ENCODE results near the gene ARHGAP8.
"Not testable (repeated sequence)": the region's sequence is repeated elsewhere in the genome, so short reads cannot be mapped to it uniquely, and the experiment has no call there.

Gene ARHGAP8

DNA sequence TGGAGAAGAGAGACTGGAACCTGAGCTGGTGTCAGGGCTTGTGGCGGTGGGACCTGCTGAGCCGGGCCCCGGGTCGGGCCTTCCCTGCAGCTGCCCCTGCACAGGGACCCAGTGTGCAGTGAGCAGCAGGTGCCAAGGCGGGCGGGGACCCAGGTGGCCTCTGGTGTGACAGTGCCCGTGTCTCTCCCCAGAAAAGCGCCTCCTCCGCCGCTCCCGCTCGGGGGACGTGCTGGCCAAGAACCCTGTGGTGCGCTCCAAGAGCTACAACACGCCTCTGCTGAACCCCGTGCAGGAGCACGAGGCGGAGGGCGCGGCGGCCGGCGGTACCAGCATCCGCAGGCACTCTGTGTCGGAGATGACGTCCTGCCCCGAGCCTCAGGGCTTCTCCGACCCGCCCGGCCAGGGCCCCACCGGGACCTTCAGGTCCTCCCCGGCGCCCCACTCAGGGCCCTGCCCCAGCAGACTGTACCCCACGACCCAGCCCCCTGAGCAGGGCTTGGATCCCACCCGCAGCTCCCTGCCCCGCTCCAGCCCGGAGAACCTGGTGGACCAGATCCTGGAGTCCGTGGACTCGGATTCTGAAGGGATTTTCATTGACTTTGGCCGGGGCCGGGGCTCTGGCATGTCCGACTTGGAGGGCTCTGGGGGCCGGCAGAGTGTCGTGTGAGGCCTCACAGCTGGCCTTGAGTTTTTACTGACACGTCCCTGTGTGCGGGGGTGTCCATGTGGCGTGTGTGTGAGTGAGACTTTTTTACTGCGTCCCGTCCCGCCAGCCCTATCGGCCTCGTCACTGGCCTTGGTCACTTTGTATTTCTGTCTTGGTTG is 15.6 kb upstream of the ARHGAP8 start:
- no peak overlapping the region for H3K4me3 ChIP-seq (ENCODE audit: low read depth, low read length)
- DNase-seq (ENCODE audit: low read depth): no peak

DNA sequence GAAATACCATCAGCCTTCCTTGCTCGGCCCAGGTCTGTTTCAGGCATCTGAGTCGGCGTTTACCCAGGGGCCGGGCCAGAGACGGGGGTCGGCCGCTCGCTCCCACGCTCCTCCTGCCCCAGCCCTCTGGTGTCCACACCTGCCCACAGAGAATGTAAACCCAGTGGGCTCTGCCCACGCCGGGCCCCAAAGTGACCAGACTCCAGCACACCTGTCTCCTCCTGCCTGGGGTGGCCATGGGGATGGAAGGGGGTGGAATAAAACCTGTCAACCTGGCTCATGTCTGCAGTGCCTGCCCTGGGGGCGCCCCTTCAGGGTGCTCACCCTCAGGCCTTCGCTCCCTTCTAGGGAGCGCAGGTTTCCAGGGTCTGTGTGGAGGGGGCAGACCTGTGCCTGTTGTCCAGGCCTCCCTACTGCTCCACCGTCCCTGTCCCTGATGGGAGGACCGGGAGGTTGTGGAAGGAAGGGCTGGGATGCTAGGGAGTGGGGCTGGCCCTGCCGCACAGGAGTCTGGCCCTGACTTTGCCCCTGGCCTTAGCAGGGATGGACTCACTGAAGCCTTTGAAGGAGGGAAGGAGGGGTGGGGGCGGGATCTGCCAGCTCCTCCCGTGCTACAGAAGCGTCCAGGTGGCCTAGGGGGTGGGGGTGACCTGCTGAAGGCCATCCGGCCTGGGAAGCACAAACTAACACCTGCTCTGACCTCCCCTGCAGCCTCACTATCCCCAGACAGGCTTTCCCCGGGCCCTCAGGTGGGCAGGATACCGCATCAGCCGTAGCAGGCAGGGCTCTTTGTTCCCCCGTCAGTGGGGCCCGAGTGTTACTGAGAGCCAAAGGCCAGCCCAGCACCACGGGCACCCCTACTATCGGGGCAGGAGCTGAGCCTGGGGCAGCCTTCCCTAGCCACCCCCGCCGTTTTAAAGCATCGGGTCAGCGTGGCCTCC is 14.7 kb upstream of the ARHGAP8 start:
- no peak overlapping the region for H3K4me3 ChIP-seq (ENCODE audit: low read depth, low read length)

DNA sequence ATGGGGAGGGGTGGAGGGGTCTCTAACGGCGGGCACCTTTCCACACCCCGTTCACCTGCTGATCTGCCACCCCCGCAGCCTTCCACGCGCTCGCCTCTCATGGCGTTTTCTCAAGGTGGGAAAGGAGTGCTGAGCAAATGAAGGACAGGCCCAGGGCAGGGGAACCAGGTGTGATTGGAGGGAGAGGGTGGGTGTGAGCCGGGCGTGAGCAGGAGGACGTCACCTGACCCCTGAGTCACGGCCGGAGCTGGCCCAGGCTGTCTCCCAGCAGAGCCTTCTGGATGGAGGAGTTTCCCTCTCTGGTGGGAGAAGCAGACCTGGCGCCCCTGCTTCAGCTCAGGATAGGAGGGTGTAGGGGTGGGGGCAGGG is 14.0 kb upstream of the ARHGAP8 start:
- H3K4me3 ChIP-seq (ENCODE audit: low read depth, low read length): no peak overlapping the region
- DNase-seq (ENCODE audit: low read depth): no peak

More for the DNA sequence above, 14.7 kb upstream of the ARHGAP8 start:
- no peak for DNase-seq (ENCODE audit: low read depth)

DNA sequence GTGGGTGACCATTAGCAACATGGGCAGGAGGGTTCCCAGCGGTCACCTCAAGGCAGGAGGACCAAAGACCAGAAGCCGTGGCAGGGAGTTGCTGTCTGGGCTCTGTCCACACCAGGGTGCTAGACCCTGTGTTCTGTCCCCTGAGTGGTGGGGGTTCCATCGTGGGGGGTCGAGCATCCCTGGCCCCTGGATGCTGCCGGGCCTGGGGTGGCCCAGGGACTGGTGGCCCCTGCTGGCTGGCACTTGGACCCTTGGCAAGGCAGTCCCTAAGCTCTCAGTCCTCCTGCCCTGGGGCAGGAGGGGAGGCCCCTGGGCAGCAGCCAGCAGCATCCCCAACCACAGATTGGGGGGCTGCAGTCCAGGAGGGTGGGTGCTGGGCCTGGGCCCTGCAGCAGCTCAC is 13.4 kb upstream of the ARHGAP8 start:
- H3K4me3 ChIP-seq (ENCODE audit: low read depth, low read length): no peak overlapping the region
- DNase-seq (ENCODE audit: low read depth): no peak

DNA sequence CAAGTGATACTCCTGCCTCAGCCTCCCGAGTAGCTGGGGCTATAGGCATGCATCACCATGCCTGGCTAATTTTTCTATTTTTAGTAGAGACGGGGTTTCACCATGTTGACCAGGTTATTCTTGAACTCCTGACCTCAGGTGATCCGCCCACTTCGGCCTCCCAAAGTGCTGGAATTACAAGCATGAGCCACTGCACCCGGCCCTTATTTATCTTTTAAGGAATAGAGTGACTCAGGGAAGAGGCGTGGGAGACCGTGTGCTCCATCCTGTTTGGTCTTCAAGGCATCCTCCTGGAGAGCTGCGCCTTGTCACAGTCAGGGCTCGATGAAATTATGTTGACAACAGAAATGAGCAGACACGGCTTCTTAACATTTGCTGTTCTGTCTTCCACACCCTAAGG is 12.7 kb upstream of the ARHGAP8 start:
- DNase-seq (ENCODE audit: low read depth); H3K4me3 ChIP-seq (ENCODE audit: low read depth, low read length): not testable (repeated sequence)

DNA sequence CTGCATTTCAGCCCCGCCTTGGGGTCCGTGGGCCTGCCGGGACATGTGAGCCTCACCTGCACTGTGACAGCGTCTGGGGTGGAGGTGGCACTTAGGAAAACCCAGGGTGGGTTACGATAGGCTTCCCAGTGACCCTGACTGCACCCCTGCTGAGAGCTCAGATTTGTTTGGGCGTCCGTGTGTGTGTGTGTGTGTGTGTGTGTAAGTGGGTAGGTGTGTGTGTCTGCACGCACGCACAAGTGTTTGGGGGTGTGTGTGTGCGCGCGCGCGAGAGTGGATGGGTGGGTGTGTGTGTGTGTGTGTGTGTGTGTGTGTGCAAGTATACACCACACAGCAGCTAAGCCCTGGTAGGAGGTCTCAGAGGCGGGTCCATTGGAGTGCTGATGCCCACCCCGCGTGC is 12.1 kb upstream of the ARHGAP8 start:
- DNase-seq (ENCODE audit: low read depth): no peak
- H3K4me3 ChIP-seq (ENCODE audit: low read depth, low read length): no peak overlapping the region

DNA sequence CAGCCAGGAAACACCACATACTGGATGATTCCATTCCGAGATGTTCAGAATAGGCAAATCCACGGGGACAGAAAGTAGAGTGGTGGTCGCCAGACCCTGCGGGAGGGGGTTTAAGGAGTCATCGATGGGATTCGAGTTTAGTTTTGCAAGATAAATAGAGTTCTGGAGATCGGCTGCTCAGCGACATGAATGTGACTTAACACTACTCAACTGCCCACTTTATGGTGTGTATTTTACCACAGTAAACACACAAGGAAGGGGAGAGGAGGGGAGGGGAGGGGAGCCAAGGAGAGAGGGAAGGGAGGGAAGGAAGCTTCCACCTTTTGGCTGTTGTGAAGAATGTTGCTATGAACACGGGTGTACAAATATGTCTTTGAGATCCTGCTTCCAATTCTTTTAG is 10.4 kb upstream of the ARHGAP8 start:
- DNase-seq (ENCODE audit: low read depth): no peak
- no peak overlapping the region for H3K4me3 ChIP-seq (ENCODE audit: low read depth, low read length)

DNA sequence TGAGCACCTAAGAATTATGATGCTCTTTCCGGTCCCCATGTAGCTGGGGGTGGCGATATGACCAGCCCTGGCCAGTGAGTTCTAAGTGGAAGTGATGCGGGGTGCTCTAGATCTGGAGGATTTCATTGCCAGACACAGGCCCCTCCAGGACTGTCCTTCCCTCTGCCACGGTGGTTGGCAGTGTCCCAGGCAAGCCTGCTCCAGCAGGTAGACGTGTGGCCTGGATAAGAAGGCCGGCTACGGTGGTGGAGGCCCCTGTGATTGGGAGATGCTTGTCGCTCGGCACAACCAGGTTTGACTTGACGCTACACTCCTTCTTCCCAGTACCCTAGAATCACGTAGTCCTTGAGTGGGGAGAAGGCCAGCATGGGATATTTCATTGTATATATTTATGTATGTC is 9.1 kb upstream of the ARHGAP8 start:
- H3K4me3 ChIP-seq (ENCODE audit: low read depth, low read length): no peak overlapping the region
- no peak for DNase-seq (ENCODE audit: low read depth)

DNA sequence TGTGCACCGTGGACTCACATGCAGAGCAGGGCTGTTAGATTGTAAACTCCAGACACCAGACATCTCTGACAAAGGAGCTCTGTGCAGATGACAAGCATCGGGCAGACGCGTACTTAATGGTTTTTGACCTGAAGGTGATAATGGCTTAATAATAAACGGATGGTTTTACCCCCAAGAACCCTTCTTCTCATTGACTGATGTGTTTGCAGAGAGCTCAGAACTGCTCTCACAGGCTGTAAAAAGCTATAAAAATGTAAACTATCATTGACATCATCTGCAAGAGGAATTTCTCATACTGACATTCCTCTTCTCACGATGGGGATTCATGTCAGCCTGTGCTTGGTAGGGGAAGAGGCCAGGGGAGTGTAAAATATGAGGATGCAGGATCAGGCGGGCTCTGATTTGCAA is 8.6 kb upstream of the ARHGAP8 start:
- H3K4me3 ChIP-seq (ENCODE audit: low read depth, low read length): no peak overlapping the region
- no peak for DNase-seq (ENCODE audit: low read depth)

DNA sequence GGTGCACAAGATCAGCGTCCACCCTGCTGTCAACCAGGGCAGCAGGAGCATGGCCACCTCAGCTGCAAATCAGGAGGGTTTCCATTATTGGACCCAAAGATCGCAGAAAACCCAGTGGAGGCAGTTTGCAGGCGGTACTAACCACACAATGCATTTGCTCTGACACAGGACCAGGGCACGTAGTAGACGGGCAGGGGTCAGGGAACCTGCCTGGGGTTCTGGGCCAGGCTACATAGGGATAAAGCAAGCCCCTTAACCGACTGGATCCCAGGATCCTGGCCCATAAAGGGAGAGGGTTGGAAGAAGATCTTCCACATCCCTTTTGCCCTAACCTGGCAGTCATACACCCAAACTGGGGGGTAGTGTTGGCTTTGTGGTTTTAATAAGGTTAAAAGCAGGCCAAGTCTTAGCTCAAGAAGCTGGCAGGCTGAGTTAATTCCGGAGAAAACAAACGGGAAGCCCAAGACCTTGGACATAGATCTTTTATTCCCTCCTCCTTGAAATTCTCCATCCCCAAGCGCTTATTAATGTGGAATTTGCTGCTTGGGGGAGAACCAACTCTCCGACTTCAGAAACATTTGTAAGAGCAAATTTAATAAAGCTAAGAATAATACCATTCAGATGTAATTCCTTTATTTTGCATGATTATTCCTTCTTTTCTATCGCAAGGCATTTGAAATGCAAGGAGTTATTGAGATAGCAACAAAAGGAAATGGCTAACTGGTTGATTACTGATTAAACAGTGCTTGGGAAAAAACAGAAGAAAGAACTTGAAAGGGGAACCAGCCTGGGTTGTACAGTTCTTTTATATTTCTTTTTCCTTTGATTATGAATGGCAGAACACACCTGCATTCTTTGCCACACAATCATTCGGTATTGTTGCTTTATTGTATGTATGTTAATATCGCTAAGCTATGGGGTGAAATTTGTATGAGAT is 6.3 kb upstream of the ARHGAP8 start:
- no peak overlapping the region for H3K4me3 ChIP-seq (ENCODE audit: low read depth, low read length)
- DNase-seq (ENCODE audit: low read depth): no peak

DNA sequence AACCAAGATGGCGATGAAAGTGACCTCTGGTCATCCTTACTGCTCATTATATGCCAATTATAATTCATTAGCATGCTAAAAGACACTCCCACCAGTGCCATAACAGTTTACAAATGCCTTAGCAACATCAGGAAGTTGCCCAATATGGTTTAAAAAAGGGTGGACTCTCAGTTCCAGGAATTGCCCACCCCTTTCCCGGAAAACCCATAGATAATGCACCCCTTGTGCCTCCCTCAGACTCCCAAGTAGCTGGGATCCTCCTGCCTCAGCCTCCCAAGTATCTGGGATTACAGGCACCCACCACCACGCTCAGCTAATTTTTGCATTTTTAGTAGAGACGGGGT is 4.6 kb upstream of the ARHGAP8 start:
- H3K4me3 ChIP-seq (ENCODE audit: low read depth, low read length); DNase-seq (ENCODE audit: low read depth): not testable (repeated sequence)

DNA sequence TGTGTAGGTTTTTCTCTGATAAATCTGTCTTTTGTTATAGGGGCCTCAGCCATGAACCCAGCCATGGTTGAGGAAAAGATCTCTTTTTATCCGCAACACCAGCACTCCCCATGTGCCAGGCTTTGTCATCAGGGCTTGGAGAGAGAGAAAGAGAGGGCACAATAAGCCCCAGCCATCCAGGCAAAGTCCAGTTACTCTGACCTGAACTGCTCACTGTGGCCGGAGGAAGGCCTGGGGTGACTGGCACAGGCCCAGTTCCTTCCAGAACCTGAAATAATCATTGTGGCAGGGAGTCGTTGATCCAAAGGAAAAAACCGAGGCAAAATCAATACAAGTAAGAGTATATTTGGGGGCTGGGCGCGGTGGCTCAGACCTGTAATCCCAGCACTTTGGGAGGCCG is 3.9 kb upstream of the ARHGAP8 start:
- no peak overlapping the region for H3K4me3 ChIP-seq (ENCODE audit: low read depth, low read length)
- DNase-seq (ENCODE audit: low read depth): no peak

DNA sequence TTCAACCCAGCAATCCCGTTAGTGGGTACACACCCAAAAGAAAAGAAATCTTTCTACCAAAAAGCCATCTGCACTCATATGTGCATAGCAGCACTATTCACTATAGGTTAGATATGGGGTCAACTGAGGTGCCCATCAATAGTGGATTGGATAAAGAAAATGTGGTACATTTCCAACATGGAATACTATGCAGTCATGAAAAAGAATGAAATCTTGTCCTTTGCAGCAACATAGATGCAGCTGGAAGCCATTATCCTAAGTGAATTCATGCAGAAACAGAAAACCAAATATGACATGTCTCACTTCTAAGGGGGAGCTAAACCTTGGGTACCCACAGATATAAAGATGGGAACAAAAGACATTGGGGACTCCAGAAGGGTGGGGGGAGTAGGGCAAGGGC is 1.9 kb upstream of the ARHGAP8 start:
- DNase-seq (ENCODE audit: low read depth): no peak

DNA sequence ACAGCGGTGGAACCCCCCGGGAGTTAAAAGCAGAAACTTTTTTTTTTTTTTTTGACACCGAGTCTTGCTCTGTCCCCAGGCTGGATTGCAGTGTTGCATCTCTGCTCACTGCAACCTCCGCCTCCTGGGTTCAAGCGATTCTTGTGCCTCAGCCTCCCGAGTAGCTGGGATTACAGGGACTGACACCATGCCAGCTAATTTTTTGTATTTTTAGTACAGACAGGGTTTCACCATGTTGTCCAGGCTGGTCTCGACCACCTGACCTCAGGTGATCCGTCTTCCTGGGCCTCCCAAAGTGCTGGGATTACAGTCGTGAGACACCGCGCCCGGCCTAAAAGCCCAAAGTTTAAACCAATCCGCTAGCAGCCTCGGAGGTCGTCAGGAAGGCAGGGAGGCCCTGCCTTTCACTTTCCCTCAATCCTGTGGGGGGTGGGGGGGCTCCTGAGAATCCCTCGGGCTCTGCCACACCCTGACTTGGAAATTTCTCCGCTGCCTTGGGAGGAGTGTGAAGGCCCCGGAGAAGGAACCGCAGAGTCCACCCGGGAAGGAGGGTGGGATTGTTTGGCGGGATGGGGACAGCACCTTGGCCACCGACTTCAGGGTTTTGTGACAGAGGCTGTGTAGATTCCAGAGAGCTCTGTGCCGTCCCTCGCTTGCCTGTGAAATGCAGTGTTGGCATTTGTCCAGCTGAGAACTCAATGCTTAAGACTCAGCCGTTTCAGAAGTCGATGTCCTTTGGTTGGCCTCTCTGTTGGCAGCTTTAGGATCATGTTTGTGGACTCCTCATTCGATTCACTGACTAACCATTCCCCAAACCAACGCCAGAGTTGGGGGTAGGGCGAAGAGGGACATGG is 1.0 kb downstream of the ARHGAP8 start:
- H3K4me3 ChIP-seq (ENCODE audit: low read depth, low read length): no peak overlapping the region
- no peak for DNase-seq (ENCODE audit: low read depth)

More for the DNA sequence above, 1.9 kb upstream of the ARHGAP8 start:
- H3K4me3 ChIP-seq (ENCODE audit: low read depth, low read length): no peak overlapping the region

DNA sequence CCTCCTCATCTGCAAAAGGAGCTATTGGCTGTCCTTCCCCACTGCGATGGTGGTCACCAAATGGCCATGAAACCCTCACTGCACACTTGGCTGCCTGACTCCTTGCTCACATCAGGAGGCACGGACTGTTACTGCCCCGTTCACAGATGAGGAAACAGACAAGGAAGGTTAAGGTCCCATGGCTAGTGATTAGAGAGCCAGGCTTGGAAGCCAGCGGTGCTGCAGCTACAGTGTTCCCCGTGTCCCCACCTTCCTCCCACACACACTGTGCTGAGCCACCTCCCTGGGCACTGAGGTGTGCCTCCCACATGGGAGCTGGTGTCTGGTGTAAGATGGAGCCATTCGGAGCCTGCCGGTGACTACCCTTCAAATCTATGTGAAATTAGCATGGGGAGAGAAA is 2.6 kb downstream of the ARHGAP8 start:
- H3K4me3 ChIP-seq (ENCODE audit: low read depth, low read length): no peak overlapping the region
- no peak for DNase-seq (ENCODE audit: low read depth)

DNA sequence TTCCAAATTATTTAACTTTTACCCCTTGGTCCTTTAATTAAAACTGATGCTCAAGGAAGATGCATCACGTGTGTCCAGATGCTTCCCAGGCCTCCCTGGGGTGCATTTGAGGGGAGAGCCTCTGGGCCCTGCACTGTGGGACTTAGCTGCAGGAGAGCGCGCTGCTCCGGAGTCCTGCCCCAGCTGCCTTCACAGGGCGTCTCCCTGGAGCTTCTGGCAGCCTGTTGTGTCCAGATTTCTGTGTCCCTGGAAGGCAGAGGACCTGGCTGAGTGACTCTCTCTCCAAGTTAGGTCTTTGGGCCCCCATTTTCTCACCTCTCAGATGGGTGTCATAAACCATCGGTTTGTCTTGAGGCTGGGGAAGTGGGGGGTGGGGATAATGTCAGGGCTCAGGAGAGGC is 3.0 kb downstream of the ARHGAP8 start:
- no peak for DNase-seq (ENCODE audit: low read depth)
- no peak overlapping the region for H3K4me3 ChIP-seq (ENCODE audit: low read depth, low read length)

DNA sequence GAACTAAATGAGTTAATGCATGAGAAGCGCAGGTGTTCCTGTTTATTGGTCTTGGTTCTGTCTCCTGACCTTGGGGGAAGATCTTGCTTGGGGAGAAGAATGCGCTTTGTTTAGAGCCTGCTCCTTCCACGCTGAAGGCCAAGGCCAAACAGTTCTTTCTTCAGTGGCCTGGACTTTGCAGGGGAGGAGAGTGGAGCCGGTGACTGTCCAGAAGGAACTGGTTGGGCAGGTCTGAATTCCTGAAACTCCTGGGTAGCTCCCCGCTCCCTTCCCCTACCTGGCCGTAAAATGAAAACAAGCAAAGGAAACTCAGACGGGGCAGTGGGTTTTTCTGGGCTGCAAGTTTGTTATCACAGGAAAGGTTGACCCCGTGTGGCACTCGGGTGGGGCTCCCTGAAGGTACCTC is 3.6 kb downstream of the ARHGAP8 start:
- H3K4me3 ChIP-seq (ENCODE audit: low read depth, low read length): no peak overlapping the region
- DNase-seq (ENCODE audit: low read depth): no peak

DNA sequence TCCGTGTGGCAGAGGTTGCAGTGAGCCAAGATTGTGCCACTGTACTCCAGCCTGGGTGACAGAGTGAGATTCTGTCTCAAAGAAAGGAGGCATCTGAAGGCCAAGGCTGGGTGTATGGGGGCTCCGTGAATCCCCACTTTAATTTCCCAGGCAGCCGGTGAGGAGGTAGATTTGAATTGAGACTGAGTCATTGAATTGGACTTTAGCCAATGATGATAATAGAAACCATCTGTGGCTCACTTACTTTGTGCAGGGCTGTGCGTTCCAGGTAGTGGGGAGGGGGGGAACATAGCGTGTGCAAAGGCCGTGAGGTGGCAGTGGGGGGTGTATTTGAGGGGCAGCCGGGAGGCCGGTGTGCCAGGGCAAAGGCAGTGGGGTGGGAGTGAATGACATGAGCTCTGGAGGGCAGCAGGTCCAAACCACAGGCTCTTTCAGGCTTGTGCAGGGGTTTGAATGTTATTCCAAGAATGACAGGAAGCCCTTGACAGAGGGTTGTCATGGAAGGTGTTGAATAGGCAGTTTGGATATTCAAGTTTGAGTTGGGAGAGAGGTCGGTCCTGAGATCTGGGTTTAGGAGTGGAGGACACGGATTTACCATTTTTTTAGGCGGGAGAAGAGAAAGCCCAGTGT is 6.1 kb downstream of the ARHGAP8 start:
- DNase-seq (ENCODE audit: low read depth): no peak
- no peak overlapping the region for H3K4me3 ChIP-seq (ENCODE audit: low read depth, low read length)
